ENCODE data around the gene BAIAP2L2.

DNA sequence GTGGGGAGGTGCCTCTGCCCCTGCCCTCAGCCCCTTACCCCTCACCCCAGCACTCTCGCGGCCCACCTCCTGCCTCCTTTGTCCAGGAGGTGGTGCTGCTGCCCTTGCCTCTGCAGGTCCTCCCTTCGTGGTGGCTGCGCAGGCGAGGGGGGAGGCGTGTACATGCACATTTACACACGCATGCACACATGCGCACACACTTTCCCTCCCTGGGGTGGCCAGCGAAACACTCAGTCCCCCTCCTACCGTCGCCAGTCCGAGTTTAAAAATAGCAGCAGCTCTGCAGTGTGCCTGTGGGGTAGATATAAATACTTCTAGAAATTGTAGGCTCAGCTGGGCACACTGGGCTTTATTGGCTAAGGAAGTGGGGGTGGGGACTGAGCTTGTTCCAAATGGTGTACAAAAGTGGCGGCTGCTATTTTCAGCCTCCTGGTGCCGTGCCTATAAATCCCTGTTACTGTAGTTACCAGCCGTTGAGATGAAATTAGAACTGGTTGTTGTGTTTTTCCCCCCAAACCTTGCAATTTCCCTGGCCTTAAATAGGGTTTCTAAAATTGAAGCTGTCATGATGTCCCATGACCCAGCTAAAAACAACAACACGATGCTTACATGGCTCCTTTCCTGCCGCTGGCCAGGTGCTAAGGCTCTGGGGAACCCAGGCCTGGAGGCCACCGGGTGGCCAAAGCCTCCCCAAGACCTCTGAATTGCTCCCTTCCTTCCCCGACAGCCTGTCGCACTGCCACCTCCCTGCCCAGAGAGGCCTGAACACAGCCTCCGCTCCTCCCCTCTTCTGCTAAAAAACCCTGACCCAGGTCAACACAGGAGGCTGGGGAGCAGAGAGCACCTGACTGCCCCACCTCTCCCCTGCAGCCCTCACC lies 40.9 kb downstream of the BAIAP2L2 start:
- TF ChIP-seq, protein P1, sequence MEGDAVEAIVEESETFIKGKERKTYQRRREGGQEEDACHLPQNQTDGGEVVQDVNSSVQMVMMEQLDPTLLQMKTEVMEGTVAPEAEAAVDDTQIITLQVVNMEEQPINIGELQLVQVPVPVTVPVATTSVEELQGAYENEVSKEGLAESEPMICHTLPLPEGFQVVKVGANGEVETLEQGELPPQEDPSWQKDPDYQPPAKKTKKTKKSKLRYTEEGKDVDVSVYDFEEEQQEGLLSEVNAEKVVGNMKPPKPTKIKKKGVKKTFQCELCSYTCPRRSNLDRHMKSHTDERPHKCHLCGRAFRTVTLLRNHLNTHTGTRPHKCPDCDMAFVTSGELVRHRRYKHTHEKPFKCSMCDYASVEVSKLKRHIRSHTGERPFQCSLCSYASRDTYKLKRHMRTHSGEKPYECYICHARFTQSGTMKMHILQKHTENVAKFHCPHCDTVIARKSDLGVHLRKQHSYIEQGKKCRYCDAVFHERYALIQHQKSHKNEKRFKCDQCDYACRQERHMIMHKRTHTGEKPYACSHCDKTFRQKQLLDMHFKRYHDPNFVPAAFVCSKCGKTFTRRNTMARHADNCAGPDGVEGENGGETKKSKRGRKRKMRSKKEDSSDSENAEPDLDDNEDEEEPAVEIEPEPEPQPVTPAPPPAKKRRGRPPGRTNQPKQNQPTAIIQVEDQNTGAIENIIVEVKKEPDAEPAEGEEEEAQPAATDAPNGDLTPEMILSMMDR (IDR thresholded peaks at IDR 0.05), result no peak
- TF ChIP-seq POLR2A (IDR thresholded peaks at IDR 0.05), result no peak

All from body of pancreas (tissue), 4 donors.